RWPE2 (cell line): Measurements from ENCODE around the gene PPP2R5C.

Experiments used
- ATAC-seq: fragments of 200-7000 bp; cut with Tn5 transposase; 3 replicates; pipeline ENCODE4 v1.9.1; 2021; ENCODE audit warnings: low read depth
- DNase-seq: peaks from one replicate; pipeline ENCODE4 v3.0.0-alpha.2; 2020; ENCODE audit warnings: low spot score
- H3K27ac ChIP-seq: fragments of 450-650 bp; 2 replicates; pipeline ENCODE4 v1.5.1; 2017; ENCODE audit warnings: mild to moderate bottlenecking; ENCODE audit not compliant: poor library complexity, severe bottlenecking
- H3K27me3 ChIP-seq: fragments of 250-450 bp; sonication (Bioruptor Pico); 2 replicates; pipeline ENCODE4 v1.5.1; 2021; ENCODE audit warnings: mild to moderate bottlenecking, moderate library complexity; ENCODE audit not compliant: insufficient read depth, poor library complexity, severe bottlenecking
- H3K36me3 ChIP-seq: fragments of 250-450 bp; sonication (Bioruptor Pico); 2 replicates; pipeline ENCODE4 v1.5.1; 2020; ENCODE audit warnings: low read depth, mild to moderate bottlenecking, moderate library complexity
- H3K4me1 ChIP-seq: fragments of 250-450 bp; sonication (Bioruptor Pico); 2 replicates; pipeline ENCODE4 v1.5.1; 2021; ENCODE audit warnings: mild to moderate bottlenecking, moderate library complexity; ENCODE audit not compliant: insufficient read depth, poor library complexity, severe bottlenecking
- H3K4me3 ChIP-seq: fragments of 250-450 bp; sonication (Bioruptor Pico); 2 replicates; pipeline ENCODE4 v1.5.1; 2021; ENCODE audit warnings: mild to moderate bottlenecking, moderate library complexity; ENCODE audit not compliant: severe bottlenecking
- H3K9me3 ChIP-seq: fragments of 250-450 bp; sonication (Bioruptor Pico); 2 replicates; pipeline ENCODE4 v1.5.1; 2021; ENCODE audit warnings: mild to moderate bottlenecking, moderate library complexity; ENCODE audit not compliant: severe bottlenecking
- CTCF ChIP-seq: fragments of 450-650 bp; IDR thresholded peaks from one replicate; pipeline ENCODE4 v1.5.1; 2017; ENCODE audit warnings: mild to moderate bottlenecking, moderate library complexity; ENCODE audit not compliant: poor library complexity, severe bottlenecking

PPP2R5C gene

DNA sequence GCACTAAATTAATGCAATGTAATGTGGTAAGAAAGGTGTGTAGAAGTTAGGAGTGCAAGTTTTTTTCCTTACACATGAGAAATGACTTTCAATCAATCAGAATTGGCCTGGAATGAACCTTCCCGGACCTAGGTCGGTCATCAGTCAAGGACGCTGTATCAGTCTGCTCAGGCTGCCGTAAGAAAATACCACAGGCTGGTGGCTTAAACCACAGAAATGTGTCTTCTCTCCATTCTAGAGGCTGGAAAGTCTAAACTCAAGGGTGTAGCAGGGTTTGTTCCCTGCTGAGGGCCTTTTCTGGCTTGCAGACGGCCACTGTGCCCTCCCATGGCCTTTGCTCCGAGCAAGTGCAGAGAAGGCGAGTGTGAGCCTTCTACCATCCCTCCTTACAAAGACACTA is 116.3 kb downstream of the PPP2R5C start:
- no peak for TF ChIP-seq CTCF
- Histone ChIP-seq H3K4me3 (no peak overlapping the region), H3K36me3 (peaks cover 12% of the 10 kb centered on the region), H3K27ac (no peak overlapping the region), H3K27me3 (no peaks in the 10 kb centered on the region), H3K9me3 (no peaks in the 10 kb centered on the region), H3K4me1 (no peaks in the 10 kb centered on the region)
- no peak for DNase-seq
- ATAC-seq: no peak

DNA sequence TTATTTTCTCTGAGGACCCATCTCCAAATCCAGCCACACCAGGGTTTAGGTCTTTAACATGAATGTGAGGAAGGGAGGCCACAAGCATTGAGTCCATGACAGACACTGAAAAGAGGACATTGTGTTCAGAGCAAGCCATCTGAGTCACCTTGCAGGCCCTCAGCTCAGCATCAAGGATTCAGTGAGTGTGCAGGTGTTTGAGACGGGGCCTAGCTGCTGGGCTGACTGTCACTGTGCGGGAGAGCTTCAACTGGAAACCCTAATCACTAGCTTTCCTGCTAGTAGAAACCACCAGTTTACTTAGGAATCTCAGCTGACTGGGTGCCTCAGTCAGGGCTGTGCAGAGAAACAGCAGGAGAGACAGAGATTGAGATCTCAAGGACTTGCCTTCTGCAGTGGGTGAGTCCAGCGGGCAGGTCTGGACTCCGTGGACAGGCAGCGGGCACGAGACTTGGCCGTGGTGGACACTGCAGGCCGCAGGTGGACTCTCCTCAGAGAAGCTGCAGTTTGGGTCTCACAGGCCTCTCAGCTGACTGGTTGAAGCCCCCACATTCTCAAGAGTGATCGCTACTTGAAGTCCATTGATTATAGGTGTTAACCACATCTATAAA is 116.8 kb downstream of the PPP2R5C start:
- no peak overlapping the region for H3K4me3 ChIP-seq
- no peak overlapping the region for H3K27ac ChIP-seq
- H3K36me3 ChIP-seq: peaks cover 17% of the 10 kb centered on the region
- no peak for DNase-seq
- ATAC-seq: no peak; the same call in 2 of the 3 replicates
- no peaks in the 10 kb centered on the region for H3K4me1 ChIP-seq
- H3K9me3 ChIP-seq: no peaks in the 10 kb centered on the region
- TF ChIP-seq CTCF: no peak
- no peaks in the 10 kb centered on the region for H3K27me3 ChIP-seq

GRCh38 chr14:101878822-101879528 is 117.5 kb downstream of the PPP2R5C start:
- Histone ChIP-seq H3K36me3 (peaks cover 24% of the 10 kb centered on the region), H3K4me3 (no peak overlapping the region), H3K9me3 (no peaks in the 10 kb centered on the region), H3K27ac (no peak overlapping the region), H3K27me3 (no peaks in the 10 kb centered on the region), H3K4me1 (no peaks in the 10 kb centered on the region)
- ATAC-seq: no peak
- DNase-seq: no peak
- TF ChIP-seq CTCF: no peak

DNA sequence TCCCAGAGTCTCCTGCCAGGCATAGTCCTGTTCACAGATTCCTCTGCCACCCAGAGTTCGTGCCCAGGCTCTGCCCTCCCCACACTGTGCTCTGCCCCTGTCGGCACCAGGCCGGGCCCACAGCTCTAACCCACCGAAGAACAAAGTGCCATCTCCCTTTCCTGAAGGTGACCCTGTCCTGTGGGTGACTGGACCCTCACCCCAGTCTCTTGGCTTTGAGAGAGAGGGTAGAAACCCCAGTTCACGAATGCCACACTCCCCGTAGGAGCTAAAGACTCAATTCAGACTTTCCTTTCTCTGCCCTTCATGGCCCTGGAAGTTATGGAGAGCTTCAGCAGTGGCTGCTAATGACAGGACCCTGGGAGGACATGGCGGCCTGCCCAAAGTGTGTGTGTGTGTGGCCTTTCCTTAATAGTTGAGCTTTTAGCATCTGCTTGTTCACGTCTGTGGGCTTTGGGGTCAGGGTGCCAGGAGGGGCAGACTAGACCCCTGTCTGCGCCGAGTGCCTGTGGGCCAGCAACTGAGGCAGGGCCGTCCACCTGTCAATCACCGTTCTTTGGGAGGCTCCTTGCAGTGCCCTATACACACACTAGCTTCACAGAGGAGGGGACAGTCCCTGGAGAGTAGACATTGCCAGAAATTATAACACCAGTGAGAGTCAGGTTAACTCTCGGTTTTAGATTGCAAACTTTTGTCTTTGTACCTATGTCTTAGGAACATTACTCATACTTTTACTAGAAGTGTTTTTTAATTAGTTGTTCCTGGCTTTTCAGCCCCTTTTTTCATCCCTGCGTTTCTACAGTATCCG is 118.2 kb downstream of the PPP2R5C start:
- H3K4me1 ChIP-seq: no peaks in the 10 kb centered on the region
- H3K27me3 ChIP-seq: no peaks in the 10 kb centered on the region
- H3K4me3 ChIP-seq: no peak overlapping the region
- H3K9me3 ChIP-seq: no peaks in the 10 kb centered on the region
- peaks cover 32% of the 10 kb centered on the region for H3K36me3 ChIP-seq
- ATAC-seq (no peak), DNase-seq (no peak)
- TF ChIP-seq CTCF: no peak
- no peak overlapping the region for H3K27ac ChIP-seq

DNA sequence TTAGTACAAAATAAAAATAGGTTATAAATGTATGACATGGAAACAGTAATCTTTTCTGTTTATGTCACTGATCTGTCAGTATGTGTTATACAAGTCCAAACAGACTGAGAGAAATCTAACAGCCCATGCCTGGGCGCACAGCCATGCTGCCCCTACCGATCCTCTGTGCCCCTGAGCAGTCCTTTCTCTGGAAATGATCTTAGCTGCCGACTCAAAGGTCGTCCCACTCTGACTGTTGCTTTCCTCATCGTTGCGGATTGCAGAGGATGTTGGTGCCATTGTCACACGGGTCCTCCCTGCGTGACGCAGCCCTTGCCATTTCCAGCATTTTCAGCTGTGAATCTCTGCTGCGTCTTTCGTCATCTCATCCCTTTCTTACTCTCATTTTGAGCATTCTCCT is 119.9 kb downstream of the PPP2R5C start:
- Histone ChIP-seq H3K4me3 (no peak overlapping the region), H3K36me3 (peaks cover 44% of the 10 kb centered on the region), H3K27ac (no peak overlapping the region), H3K4me1 (no peaks in the 10 kb centered on the region), H3K27me3 (no peaks in the 10 kb centered on the region), H3K9me3 (no peaks in the 10 kb centered on the region)
- TF ChIP-seq CTCF: no peak
- ATAC-seq (no peak), DNase-seq (no peak)
